ENCODE data around the gene TMEM176A.

The TMEM176A gene

GRCh38 chr7:150800581-150801241 is at the start of gene TMEM176A:
Gene TMEM176A, plus strand, starts transcription at chr7:150800769. Its CDS starts 782 bp downstream, at chr7:150801551.
- H3K4me3 ChIP-seq (ENCODE audit: control insufficient read depth, low read depth, low read length): peak within 1 kb of the TSS; percentile 41
- no peak for TF ChIP-seq CTCF (conservative IDR thresholded peaks at IDR 0.05; ENCODE audit: control insufficient read depth, insufficient read depth, low read depth, low read length)
- no peak for DNase-seq (ENCODE audit: low read depth)

- no peak for TF ChIP-seq CTCF (conservative IDR thresholded peaks at IDR 0.05; ENCODE audit: control insufficient read depth, insufficient read depth, low read depth, low read length)
- no peak for DNase-seq (ENCODE audit: low read depth)
- no peak overlapping the region for H3K4me3 ChIP-seq (ENCODE audit: control insufficient read depth, low read depth, low read length)
These were observed 48.9 kb upstream of the TMEM176A start for GRCh38 chr7:150751702-150752101.

- no peak overlapping the region for H3K4me3 ChIP-seq (ENCODE audit: control insufficient read depth, low read depth, low read length)
- TF ChIP-seq CTCF (conservative IDR thresholded peaks at IDR 0.05; ENCODE audit: control insufficient read depth, insufficient read depth, low read depth, low read length): no peak
- DNase-seq (ENCODE audit: low read depth): no peak
These were observed 47.3 kb upstream of the TMEM176A start for GRCh38 chr7:150753239-150753638.

- H3K4me3 ChIP-seq (ENCODE audit: control insufficient read depth, low read depth, low read length): no peak overlapping the region
- peak; percentile 32 for TF ChIP-seq CTCF (conservative IDR thresholded peaks at IDR 0.05; ENCODE audit: control insufficient read depth, insufficient read depth, low read depth, low read length)
These were observed 46.6 kb upstream of the TMEM176A start for GRCh38 chr7:150753826-150754603.

GRCh38 chr7:150754951-150755350 is 45.6 kb upstream of the TMEM176A start:
- no peak for TF ChIP-seq CTCF (conservative IDR thresholded peaks at IDR 0.05; ENCODE audit: control insufficient read depth, insufficient read depth, low read depth, low read length)
- no peak for DNase-seq (ENCODE audit: low read depth)
- no peak overlapping the region for H3K4me3 ChIP-seq (ENCODE audit: control insufficient read depth, low read depth, low read length)

More at GRCh38 chr7:150753826-150754603, 46.6 kb upstream of the TMEM176A start:
- DNase-seq (ENCODE audit: low read depth): peak; percentile 67

GRCh38 chr7:150755473-150756099 is 45.0 kb upstream of the TMEM176A start:
- DNase-seq (ENCODE audit: low read depth): peak; percentile 59
- no peak overlapping the region for H3K4me3 ChIP-seq (ENCODE audit: control insufficient read depth, low read depth, low read length)
- TF ChIP-seq CTCF (conservative IDR thresholded peaks at IDR 0.05; ENCODE audit: control insufficient read depth, insufficient read depth, low read depth, low read length): no peak

All from fibroblast of mammary gland (primary cell).